Liver (tissue), 9 donors: ENCODE measurements around the gene HSPA8. TPM values are rescaled to one million over a fixed set of nuclear protein-coding genes. Genes with fewer than 3 reads are reported as not detected.

ENCODE experiments used
- DNase-seq: peaks from one replicate; pipeline ENCODE4 v3.0.0-alpha.2; 2017; ENCODE audit warnings: low spot score
- H3K27ac ChIP-seq, 2 donors: one replicate each; pipeline ENCODE4 v1.7.0; 2013; ENCODE audit warnings: inconsistent platforms in 2 of 2, low read length in 2 of 2, control low read depth in 1 of 2, low read depth in 1 of 2, mild to moderate bottlenecking in 1 of 2
- H3K27me3 ChIP-seq, 4 donors: one replicate each; pipeline versions ENCODE4 v1.6.1 to v1.7.0; 2013; ENCODE audit warnings: low read length in 3 of 4, inconsistent platforms in 1 of 4, mild to moderate bottlenecking in 1 of 4, moderate library complexity in 1 of 4; ENCODE audit not compliant: control insufficient read depth in 4 of 4, insufficient read depth in 4 of 4
- H3K36me3 ChIP-seq, 4 donors: one replicate each; pipeline versions ENCODE4 v1.6.1 to v1.7.0; 2013; ENCODE audit warnings: low read length in 3 of 4, mild to moderate bottlenecking in 3 of 4, low read depth in 1 of 4, moderate library complexity in 1 of 4; ENCODE audit not compliant: control insufficient read depth in 4 of 4, insufficient read depth in 3 of 4
- H3K4me1 ChIP-seq, 4 donors: one replicate each; pipeline versions ENCODE4 v1.6.1 to v1.7.0; 2013; ENCODE audit warnings: low read length in 3 of 4, mild to moderate bottlenecking in 3 of 4, moderate library complexity in 1 of 4; ENCODE audit not compliant: control insufficient read depth in 4 of 4, insufficient read depth in 4 of 4
- H3K4me3 ChIP-seq, 3 donors: one replicate each; pipeline versions ENCODE4 v1.6.1 to v1.7.0; 2013; ENCODE audit warnings: low read length in 3 of 3, control low read depth in 1 of 3, low read depth in 1 of 3, mild to moderate bottlenecking in 1 of 3
- H3K9ac ChIP-seq, 2 donors: one replicate each; pipeline ENCODE4 v1.7.0; 2013; ENCODE audit warnings: low read length in 2 of 2, mild to moderate bottlenecking in 2 of 2, moderate library complexity in 2 of 2, control low read depth in 1 of 2, low read depth in 1 of 2
- H3K9me3 ChIP-seq, 4 donors: one replicate each; pipeline versions ENCODE4 v1.6.1 to v1.7.0; 2013; ENCODE audit warnings: low read length in 3 of 4; ENCODE audit not compliant: control insufficient read depth in 4 of 4
- EGR1 ChIP-seq, 2 donors: IDR thresholded peaks; 2 replicates each; pipeline ENCODE4 v1.6.1; 2016 to 2018; ENCODE audit warnings: antibody characterized with exemption in 2 of 2, low read depth in 2 of 2
- FOXA1 ChIP-seq: IDR thresholded peaks from 2 replicates; pipeline ENCODE4 v1.6.1; 2016; ENCODE audit warnings: antibody characterized with exemption
- FOXA2 ChIP-seq: IDR thresholded peaks from 2 replicates; pipeline ENCODE4 v1.6.1; 2016; ENCODE audit warnings: antibody characterized with exemption
- HNF4G ChIP-seq: IDR thresholded peaks from 2 replicates; pipeline ENCODE4 v1.6.1; 2016; ENCODE audit warnings: antibody characterized with exemption
- JUND ChIP-seq, 2 donors: IDR thresholded peaks; 2 replicates each; pipeline ENCODE4 v1.6.1; 2016; ENCODE audit warnings: antibody characterized with exemption in 2 of 2
- NR2F2 ChIP-seq: IDR thresholded peaks from 2 replicates; pipeline ENCODE4 v1.6.1; 2016; ENCODE audit warnings: antibody characterized with exemption
- RAD21 ChIP-seq, 2 donors: IDR thresholded peaks; 2 replicates each; pipeline ENCODE4 v1.6.1; 2016; ENCODE audit warnings: antibody characterized with exemption in 2 of 2, mild to moderate bottlenecking in 2 of 2
- RXRA ChIP-seq, 2 donors: IDR thresholded peaks; 2 replicates each; pipeline ENCODE4 v1.6.1; 2017 to 2018; ENCODE audit warnings: antibody characterized with exemption in 2 of 2, mild to moderate bottlenecking in 1 of 2
- SP1 ChIP-seq: IDR thresholded peaks from 2 replicates; pipeline ENCODE4 v1.6.1; 2018; ENCODE audit warnings: antibody characterized with exemption, mild to moderate bottlenecking
- TAF1 ChIP-seq: conservative IDR thresholded peaks from 2 replicates; pipeline ENCODE4 v1.6.1; 2016; ENCODE audit warnings: antibody characterized with exemption, mild to moderate bottlenecking
- YY1 ChIP-seq: IDR thresholded peaks from 2 replicates; pipeline ENCODE4 v1.6.1; 2016; ENCODE audit warnings: antibody characterized with exemption, mild to moderate bottlenecking
- WGBS: extraction: QIAGEN DNeasy Blood & Tissue Kit; methylation state at CpG from one replicate; pipeline ENCODE4 v1.1.7; 2013; 5-methylcytosine and 5-hydroxymethylcytosine counted together
- polyA plus RNA-seq, 2 donors: library from polyadenylated mRNA; stranded (reverse) in 1 of 2; unstranded in 1 of 2; fragments of 200-250 nt in 1 of 2; fragments of >200 nt in 1 of 2; fragmentation: Nextera tagmentation in 1 of 2; extraction: Ambion mirVana in 1 of 2; gene quantifications; one replicate each; pipeline versions ENCODE4 v1.2.1 to v1.2.3, GENCODE V29; 2013 to 2015
- total RNA-seq, 2 donors: library from RNA; depleted of rRNA; stranded (reverse); fragments of >200 nt; gene quantifications; one replicate each; pipeline ENCODE4 v1.2.3, GENCODE V29; 2014
- TF ChIP-seq, protein P1 (sequence below): IDR thresholded peaks from 2 replicates; pipeline ENCODE4 v1.6.1; 2016; ENCODE audit warnings: antibody characterized with exemption, mild to moderate bottlenecking
- TF ChIP-seq, protein P2 (sequence below): IDR thresholded peaks from 2 replicates; pipeline ENCODE4 v1.6.1; 2016; ENCODE audit warnings: antibody characterized with exemption
- TF ChIP-seq, protein P3 (sequence below): fragments of 150-350 bp; IDR thresholded peaks from 2 replicates; pipeline ENCODE4 v1.5.1; 2017; ENCODE audit warnings: improper control_type of control experiment, low read depth, low read length; ENCODE audit not compliant: missing input control
- TF ChIP-seq, protein P4 (sequence below): IDR thresholded peaks from 2 replicates; pipeline ENCODE4 v1.6.1; 2016; ENCODE audit warnings: antibody characterized with exemption
- donor health status: healthy.
- donor health status: healthy.
- donor health status: healthy.
- donor health status: healthy.
- donor health status: healthy.

HSPA8 gene
- total and polyA plus RNA-seq, 4 donors: 215 to 1,445 (median 972) TPM

DNA sequence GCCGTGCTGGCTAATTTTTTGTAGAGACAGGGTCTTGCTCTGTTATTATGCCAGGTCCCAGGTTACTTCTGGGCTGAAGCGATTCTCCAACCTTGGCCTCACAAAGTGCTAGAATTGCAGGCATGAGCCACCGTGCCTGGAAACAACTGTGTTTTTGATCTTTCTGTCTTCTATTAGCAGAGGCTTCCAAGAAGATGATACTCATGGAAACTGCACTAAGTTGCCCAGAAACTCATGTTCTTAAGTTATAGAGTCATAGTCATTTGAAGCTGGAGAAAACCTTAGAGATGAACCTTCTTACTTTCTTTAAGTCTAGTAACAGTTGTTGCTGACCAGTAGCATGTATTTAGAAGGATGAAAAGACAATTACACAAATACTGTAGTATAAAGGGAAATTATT is 37.1 kb upstream of the HSPA8 start:
- Histone ChIP-seq H3K4me3 (no peak overlapping the region), H3K27ac (no peak overlapping the region), H3K36me3 (no peaks in the 10 kb centered on the region), H3K27me3 (peaks cover 0 to 3% (median 0%) of the 10 kb centered on the region in 4 donors), H3K9ac (no peak overlapping the region), H3K9me3 (no peaks in the 10 kb centered on the region), H3K4me1 (no peaks in the 10 kb centered on the region)
- no peak for TF ChIP-seq FOXA1
- TF ChIP-seq, protein P1, sequence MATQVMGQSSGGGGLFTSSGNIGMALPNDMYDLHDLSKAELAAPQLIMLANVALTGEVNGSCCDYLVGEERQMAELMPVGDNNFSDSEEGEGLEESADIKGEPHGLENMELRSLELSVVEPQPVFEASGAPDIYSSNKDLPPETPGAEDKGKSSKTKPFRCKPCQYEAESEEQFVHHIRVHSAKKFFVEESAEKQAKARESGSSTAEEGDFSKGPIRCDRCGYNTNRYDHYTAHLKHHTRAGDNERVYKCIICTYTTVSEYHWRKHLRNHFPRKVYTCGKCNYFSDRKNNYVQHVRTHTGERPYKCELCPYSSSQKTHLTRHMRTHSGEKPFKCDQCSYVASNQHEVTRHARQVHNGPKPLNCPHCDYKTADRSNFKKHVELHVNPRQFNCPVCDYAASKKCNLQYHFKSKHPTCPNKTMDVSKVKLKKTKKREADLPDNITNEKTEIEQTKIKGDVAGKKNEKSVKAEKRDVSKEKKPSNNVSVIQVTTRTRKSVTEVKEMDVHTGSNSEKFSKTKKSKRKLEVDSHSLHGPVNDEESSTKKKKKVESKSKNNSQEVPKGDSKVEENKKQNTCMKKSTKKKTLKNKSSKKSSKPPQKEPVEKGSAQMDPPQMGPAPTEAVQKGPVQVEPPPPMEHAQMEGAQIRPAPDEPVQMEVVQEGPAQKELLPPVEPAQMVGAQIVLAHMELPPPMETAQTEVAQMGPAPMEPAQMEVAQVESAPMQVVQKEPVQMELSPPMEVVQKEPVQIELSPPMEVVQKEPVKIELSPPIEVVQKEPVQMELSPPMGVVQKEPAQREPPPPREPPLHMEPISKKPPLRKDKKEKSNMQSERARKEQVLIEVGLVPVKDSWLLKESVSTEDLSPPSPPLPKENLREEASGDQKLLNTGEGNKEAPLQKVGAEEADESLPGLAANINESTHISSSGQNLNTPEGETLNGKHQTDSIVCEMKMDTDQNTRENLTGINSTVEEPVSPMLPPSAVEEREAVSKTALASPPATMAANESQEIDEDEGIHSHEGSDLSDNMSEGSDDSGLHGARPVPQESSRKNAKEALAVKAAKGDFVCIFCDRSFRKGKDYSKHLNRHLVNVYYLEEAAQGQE: no peak
- no peak for TF ChIP-seq SP1
- TF ChIP-seq, protein P2, sequence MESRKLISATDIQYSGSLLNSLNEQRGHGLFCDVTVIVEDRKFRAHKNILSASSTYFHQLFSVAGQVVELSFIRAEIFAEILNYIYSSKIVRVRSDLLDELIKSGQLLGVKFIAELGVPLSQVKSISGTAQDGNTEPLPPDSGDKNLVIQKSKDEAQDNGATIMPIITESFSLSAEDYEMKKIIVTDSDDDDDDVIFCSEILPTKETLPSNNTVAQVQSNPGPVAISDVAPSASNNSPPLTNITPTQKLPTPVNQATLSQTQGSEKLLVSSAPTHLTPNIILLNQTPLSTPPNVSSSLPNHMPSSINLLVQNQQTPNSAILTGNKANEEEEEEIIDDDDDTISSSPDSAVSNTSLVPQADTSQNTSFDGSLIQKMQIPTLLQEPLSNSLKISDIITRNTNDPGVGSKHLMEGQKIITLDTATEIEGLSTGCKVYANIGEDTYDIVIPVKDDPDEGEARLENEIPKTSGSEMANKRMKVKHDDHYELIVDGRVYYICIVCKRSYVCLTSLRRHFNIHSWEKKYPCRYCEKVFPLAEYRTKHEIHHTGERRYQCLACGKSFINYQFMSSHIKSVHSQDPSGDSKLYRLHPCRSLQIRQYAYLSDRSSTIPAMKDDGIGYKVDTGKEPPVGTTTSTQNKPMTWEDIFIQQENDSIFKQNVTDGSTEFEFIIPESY: no peak
- TF ChIP-seq, protein P3, sequence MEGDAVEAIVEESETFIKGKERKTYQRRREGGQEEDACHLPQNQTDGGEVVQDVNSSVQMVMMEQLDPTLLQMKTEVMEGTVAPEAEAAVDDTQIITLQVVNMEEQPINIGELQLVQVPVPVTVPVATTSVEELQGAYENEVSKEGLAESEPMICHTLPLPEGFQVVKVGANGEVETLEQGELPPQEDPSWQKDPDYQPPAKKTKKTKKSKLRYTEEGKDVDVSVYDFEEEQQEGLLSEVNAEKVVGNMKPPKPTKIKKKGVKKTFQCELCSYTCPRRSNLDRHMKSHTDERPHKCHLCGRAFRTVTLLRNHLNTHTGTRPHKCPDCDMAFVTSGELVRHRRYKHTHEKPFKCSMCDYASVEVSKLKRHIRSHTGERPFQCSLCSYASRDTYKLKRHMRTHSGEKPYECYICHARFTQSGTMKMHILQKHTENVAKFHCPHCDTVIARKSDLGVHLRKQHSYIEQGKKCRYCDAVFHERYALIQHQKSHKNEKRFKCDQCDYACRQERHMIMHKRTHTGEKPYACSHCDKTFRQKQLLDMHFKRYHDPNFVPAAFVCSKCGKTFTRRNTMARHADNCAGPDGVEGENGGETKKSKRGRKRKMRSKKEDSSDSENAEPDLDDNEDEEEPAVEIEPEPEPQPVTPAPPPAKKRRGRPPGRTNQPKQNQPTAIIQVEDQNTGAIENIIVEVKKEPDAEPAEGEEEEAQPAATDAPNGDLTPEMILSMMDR: no peak
- TF ChIP-seq, protein P4, sequence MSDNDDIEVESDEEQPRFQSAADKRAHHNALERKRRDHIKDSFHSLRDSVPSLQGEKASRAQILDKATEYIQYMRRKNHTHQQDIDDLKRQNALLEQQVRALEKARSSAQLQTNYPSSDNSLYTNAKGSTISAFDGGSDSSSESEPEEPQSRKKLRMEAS: no peak
- TF ChIP-seq JUND (IDR thresholded peaks at IDR 0.05): no peak
- no peak for TF ChIP-seq TAF1
- TF ChIP-seq RXRA (IDR thresholded peaks at IDR 0.05): no peak
- TF ChIP-seq EGR1 (IDR thresholded peaks at IDR 0.05; ENCODE audit: low read depth in 2 of 2): no peak
- TF ChIP-seq FOXA2: no peak
- TF ChIP-seq RAD21 (IDR thresholded peaks at IDR 0.05): no peak
- no peak for TF ChIP-seq YY1
- WGBS: 87% methylated on average over 3 of the region's 3 CpGs
- no peak for DNase-seq

DNA sequence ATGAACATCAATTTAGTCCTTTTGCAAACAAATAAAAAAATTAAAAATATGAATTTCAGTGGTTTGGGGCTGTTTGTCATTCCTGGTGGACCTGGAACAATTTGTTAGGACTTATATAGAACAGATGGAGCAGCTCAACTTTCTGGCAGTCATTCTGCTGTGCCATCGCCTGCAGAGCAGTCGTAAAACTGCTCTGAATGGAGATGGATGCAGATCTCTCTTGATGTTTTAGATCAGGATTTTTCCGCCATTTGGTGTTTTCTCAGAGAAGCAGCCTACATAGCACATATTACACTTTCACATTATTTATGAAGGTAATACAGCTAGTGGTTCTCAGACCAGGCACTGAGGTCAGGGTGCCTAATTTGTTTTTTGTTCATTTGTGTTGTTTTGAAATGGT is 31.8 kb upstream of the HSPA8 start:
- Histone ChIP-seq H3K36me3 (no peaks in the 10 kb centered on the region), H3K27ac (no peak overlapping the region), H3K4me3 (no peak overlapping the region), H3K9me3 (no peaks in the 10 kb centered on the region), H3K27me3 (peaks cover 0 to 3% (median 0%) of the 10 kb centered on the region in 4 donors), H3K9ac (no peak overlapping the region), H3K4me1 (no peaks in the 10 kb centered on the region)
- WGBS: 99% methylated on average over 3 of the region's 3 CpGs
- no peak for DNase-seq
- TF ChIP-seq RXRA (IDR thresholded peaks at IDR 0.05): no peak
- no peak for TF ChIP-seq SP1
- TF ChIP-seq, protein P1: no peak
- TF ChIP-seq HNF4G: no peak
- TF ChIP-seq, protein P2: no peak
- TF ChIP-seq RAD21 (IDR thresholded peaks at IDR 0.05): no peak
- TF ChIP-seq, protein P3: no peak
- TF ChIP-seq NR2F2: no peak
- no peak for TF ChIP-seq YY1
- TF ChIP-seq, protein P4: no peak
